Measurements from ENCODE around the gene SPSB2. TPM values are rescaled to one million over a fixed set of nuclear protein-coding genes. Genes with fewer than 3 reads are reported as not detected.

SPSB2 gene
- total and polyA plus RNA-seq, 7 donors, result 4.6 to 17.4 (median 10.5) TPM

- intact Hi-C loops (cut with DNase I), result loop anchor here (10.0 kb wide), 1 partner anchor 251 kb away; no protein-coding TSS in a partner anchor
Measured at GRCh38 chr12:6863586-6864321, 9.3 kb downstream of the SPSB2 start.

GRCh38 chr12:6863033-6863432, 10.1 kb downstream of the SPSB2 start:
- Histone ChIP-seq H3K27ac (no peak overlapping the region), H3K27me3 (no peaks in the 10 kb centered on the region), H3K4me1 (peaks cover 0 to 10% (median 6%) of the 10 kb centered on the region in 4 donors), H3K9me3 (no peaks in the 10 kb centered on the region), H3K36me3 (peaks cover 26 to 82% (median 61%) of the 10 kb centered on the region in 4 donors), H3K4me3 (no peak overlapping the region)
- intact Hi-C loops (cut with DNase I), result loop anchor here (10.0 kb wide), 1 partner anchor 252 kb away; no protein-coding TSS in a partner anchor
- WGBS, 2 donors, result 93 to 94% methylated on average over 11 of the region's 11 CpGs
- DNase-seq, result no peak
- no peak for TF ChIP-seq POLR2AphosphoS5 (IDR thresholded peaks at IDR 0.05)
- TF ChIP-seq EP300 (IDR thresholded peaks at IDR 0.05), result no peak

More at GRCh38 chr12:6863586-6864321, 9.3 kb downstream of the SPSB2 start:
- Histone ChIP-seq H3K9me3 (no peaks in the 10 kb centered on the region), H3K4me3 (no peak overlapping the region), H3K27ac (no peak overlapping the region), H3K4me1 (peaks cover 0 to 17% (median 12%) of the 10 kb centered on the region in 4 donors), H3K36me3 (peaks cover 19 to 75% (median 55%) of the 10 kb centered on the region in 4 donors), H3K27me3 (no peaks in the 10 kb centered on the region)
- 98% methylated on average over 16 of the region's 16 CpGs for WGBS, 2 donors
- TF ChIP-seq POLR2A (IDR thresholded peaks at IDR 0.05) (no peak), EP300 (IDR thresholded peaks at IDR 0.05) (no peak), POLR2AphosphoS5 (IDR thresholded peaks at IDR 0.05) (no peak)
- TF ChIP-seq, protein P1, sequence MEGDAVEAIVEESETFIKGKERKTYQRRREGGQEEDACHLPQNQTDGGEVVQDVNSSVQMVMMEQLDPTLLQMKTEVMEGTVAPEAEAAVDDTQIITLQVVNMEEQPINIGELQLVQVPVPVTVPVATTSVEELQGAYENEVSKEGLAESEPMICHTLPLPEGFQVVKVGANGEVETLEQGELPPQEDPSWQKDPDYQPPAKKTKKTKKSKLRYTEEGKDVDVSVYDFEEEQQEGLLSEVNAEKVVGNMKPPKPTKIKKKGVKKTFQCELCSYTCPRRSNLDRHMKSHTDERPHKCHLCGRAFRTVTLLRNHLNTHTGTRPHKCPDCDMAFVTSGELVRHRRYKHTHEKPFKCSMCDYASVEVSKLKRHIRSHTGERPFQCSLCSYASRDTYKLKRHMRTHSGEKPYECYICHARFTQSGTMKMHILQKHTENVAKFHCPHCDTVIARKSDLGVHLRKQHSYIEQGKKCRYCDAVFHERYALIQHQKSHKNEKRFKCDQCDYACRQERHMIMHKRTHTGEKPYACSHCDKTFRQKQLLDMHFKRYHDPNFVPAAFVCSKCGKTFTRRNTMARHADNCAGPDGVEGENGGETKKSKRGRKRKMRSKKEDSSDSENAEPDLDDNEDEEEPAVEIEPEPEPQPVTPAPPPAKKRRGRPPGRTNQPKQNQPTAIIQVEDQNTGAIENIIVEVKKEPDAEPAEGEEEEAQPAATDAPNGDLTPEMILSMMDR (IDR thresholded peaks at IDR 0.05), result no peak
- no peak for DNase-seq

GRCh38 chr12:6861391-6861790, 11.7 kb downstream of the SPSB2 start:
- no peak overlapping the region for H3K27ac ChIP-seq
- no peak for DNase-seq
- no peak overlapping the region for H3K4me3 ChIP-seq
- 96% methylated on average over 9 of the region's 9 CpGs for WGBS, 2 donors
- H3K4me1 ChIP-seq, result peaks cover 0 to 1% (median 0%) of the 10 kb centered on the region in 4 donors
- H3K27me3 ChIP-seq, result no peaks in the 10 kb centered on the region
- no peaks in the 10 kb centered on the region for H3K9me3 ChIP-seq
- peaks cover 41 to 99% (median 77%) of the 10 kb centered on the region in 4 donors for H3K36me3 ChIP-seq
- intact Hi-C loops (cut with DNase I), result loop anchor here (10.0 kb wide), 1 partner anchor 253 kb away; no protein-coding TSS in a partner anchor
- no peak for TF ChIP-seq POLR2A (IDR thresholded peaks at IDR 0.05)
- TF ChIP-seq, protein P1 (IDR thresholded peaks at IDR 0.05), result no peak
- TF ChIP-seq EP300 (IDR thresholded peaks at IDR 0.05), result no peak
- no peak for TF ChIP-seq POLR2AphosphoS5 (IDR thresholded peaks at IDR 0.05)

GRCh38 chr12:6860942-6861341, 12.2 kb downstream of the SPSB2 start:
- WGBS, 2 donors, result 97 to 98% methylated on average over 7 of the region's 7 CpGs
- H3K36me3 ChIP-seq, result peaks cover 46 to 100% (median 78%) of the 10 kb centered on the region in 4 donors
- intact Hi-C loops (cut with DNase I), result loop anchor here (10.0 kb wide), 1 partner anchor 254 kb away; no protein-coding TSS in a partner anchor

DNA sequence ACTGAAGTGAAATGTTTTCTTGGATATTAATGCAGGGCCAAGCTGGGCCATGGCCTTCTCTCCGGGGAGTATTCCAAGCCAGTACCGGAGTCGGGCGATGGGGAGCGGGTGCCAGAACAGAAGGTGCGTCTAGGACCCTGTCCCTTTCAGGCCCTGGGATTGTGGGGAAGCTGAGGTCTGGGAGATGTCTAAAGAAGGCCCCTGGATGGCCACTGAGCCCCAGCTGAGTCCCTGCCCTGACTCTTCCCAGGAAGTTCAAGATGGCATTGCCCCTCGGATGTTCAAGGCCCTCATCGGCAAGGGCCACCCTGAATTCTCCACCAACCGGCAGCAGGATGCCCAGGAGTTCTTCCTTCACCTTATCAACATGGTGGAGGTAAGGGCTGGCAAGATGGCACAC, 13.0 kb downstream of the SPSB2 start:
- Histone ChIP-seq H3K4me1 (no peaks in the 10 kb centered on the region), H3K27ac (no peak overlapping the region), H3K36me3 (peaks cover 49 to 100% (median 81%) of the 10 kb centered on the region in 4 donors), H3K4me3 (no peak overlapping the region), H3K9me3 (no peaks in the 10 kb centered on the region), H3K27me3 (no peaks in the 10 kb centered on the region)
- DNase-seq, result no peak
- intact Hi-C loops (cut with DNase I), result loop anchor here (10.0 kb wide), 1 partner anchor 255 kb away; no protein-coding TSS in a partner anchor
- WGBS, 2 donors, result 97 to 98% methylated on average over 9 of the region's 9 CpGs
- no peak for TF ChIP-seq EP300 (IDR thresholded peaks at IDR 0.05)
- no peak for TF ChIP-seq POLR2AphosphoS5 (IDR thresholded peaks at IDR 0.05)
- TF ChIP-seq POLR2A (IDR thresholded peaks at IDR 0.05), result no peak

More at GRCh38 chr12:6860942-6861341, 12.2 kb downstream of the SPSB2 start:
- TF ChIP-seq EP300 (IDR thresholded peaks at IDR 0.05), result no peak
- TF ChIP-seq, protein P1 (IDR thresholded peaks at IDR 0.05), result no peak
- TF ChIP-seq POLR2AphosphoS5 (IDR thresholded peaks at IDR 0.05), result no peak
- TF ChIP-seq POLR2A (IDR thresholded peaks at IDR 0.05), result no peak
- Histone ChIP-seq H3K27me3 (no peaks in the 10 kb centered on the region), H3K4me1 (no peaks in the 10 kb centered on the region), H3K4me3 (no peak overlapping the region), H3K27ac (no peak overlapping the region), H3K9me3 (no peaks in the 10 kb centered on the region)
- DNase-seq, result no peak
